B cell (primary cell): Measurements from ENCODE around the gene B9D1. TPM values are rescaled to one million over a fixed set of nuclear protein-coding genes. Genes with fewer than 3 reads are reported as not detected.

Experiments
- ATAC-seq: fragments of 200-7000 bp; cut with Tn5 transposase; one replicate; pipeline ENCODE4 v1.10.0; 2021; ENCODE audit warnings: low read depth, mild to moderate bottlenecking, moderate number of reproducible peaks, moderate library complexity
- CTCF ChIA-PET: fragments of 350-600 bp; sonication (Branson Sonifier 250); formaldehyde crosslinking; loops from one replicate; lab custom pipeline; 2021; ENCODE audit warnings: antibody characterized with exemption, inconsistent platforms; lab: Charles Lee
- POLR2A ChIA-PET: fragments of 350-600 bp; sonication (Branson Sonifier 250); formaldehyde crosslinking; loops from one replicate; lab custom pipeline; 2021; ENCODE audit warnings: antibody characterized with exemption; lab: Charles Lee
- DNase-seq: peaks from one replicate; pipeline ENCODE4 v3.0.0; 2013
- H2AFZ ChIP-seq: 2 replicates; pipeline ENCODE4 v1.6.1; 2012; ENCODE audit warnings: mild to moderate bottlenecking, low read depth, low read length; ENCODE audit not compliant: insufficient read depth, poor library complexity, severe bottlenecking
- H3K27ac ChIP-seq, 2 donors: 1 replicate in 1 of 2; 2 replicates in 1 of 2; pipeline ENCODE4 v1.5.1; 2012 to 2013; ENCODE audit warnings: low read length in 2 of 2, mild to moderate bottlenecking in 2 of 2, moderate library complexity in 1 of 2
- H3K27me3 ChIP-seq, 4 experiments: fragments of 200-600 bp in 1 of 4; sonication (generic) in 1 of 4; replicated peaks in 1 of 4; 1 replicate in 2 of 4; 2 replicates in 2 of 4; pipeline versions ENCODE4 v1.6.1 to v1.7.0; 2013 to 2016; ENCODE audit warnings: low read length in 3 of 4, mild to moderate bottlenecking in 2 of 4, mixed read lengths in 1 of 4, moderate library complexity in 1 of 4; ENCODE audit not compliant: insufficient read depth in 4 of 4, control insufficient read depth in 3 of 4; ENCODE audit errors: control extremely low read depth in 1 of 4
- H3K36me3 ChIP-seq, 2 experiments: replicated peaks in 1 of 2; 1 replicate in 1 of 2; 2 replicates in 1 of 2; pipeline versions ENCODE4 v1.6.1 to v1.7.1; 2013; ENCODE audit warnings: low read length in 1 of 2; ENCODE audit not compliant: insufficient read depth in 2 of 2, control insufficient read depth in 1 of 2; ENCODE audit errors: control extremely low read depth in 1 of 2, extremely low read depth in 1 of 2
- H3K4me1 ChIP-seq, 2 donors: fragments of 200-600 bp in 1 of 2; sonication (generic) in 1 of 2; 1 replicate in 1 of 2; 2 replicates in 1 of 2; pipeline versions ENCODE4 v1.5.1 to v1.6.1; 2013 to 2017; ENCODE audit warnings: low read length in 2 of 2; ENCODE audit not compliant: control insufficient read depth in 2 of 2, insufficient read depth in 2 of 2
- H3K4me2 ChIP-seq: replicated peaks from 2 replicates; pipeline ENCODE3; 2012; ENCODE audit warnings: mild to moderate bottlenecking, low read depth, low read length; ENCODE audit not compliant: poor library complexity, severe bottlenecking
- H3K4me3 ChIP-seq, 5 experiments: fragments of 200-600 bp in 1 of 5; sonication (generic) in 1 of 5; 1 replicate in 3 of 5; 2 replicates in 2 of 5; pipeline versions ENCODE4 v1.5.1 to v1.7.0; 2011 to 2016; ENCODE audit warnings: low read length in 4 of 5, mild to moderate bottlenecking in 4 of 5, low read depth in 2 of 5, control low read depth in 1 of 5, moderate library complexity in 1 of 5; ENCODE audit not compliant: insufficient read depth in 1 of 5; ENCODE audit errors: control extremely low read depth in 1 of 5, extremely low read depth in 1 of 5
- H3K79me2 ChIP-seq: fragments of 200-600 bp; sonication (generic); one replicate; pipeline ENCODE4 v1.6.0; 2016; ENCODE audit warnings: low read length; ENCODE audit not compliant: control insufficient read depth, insufficient read depth
- H3K9ac ChIP-seq: fragments of 200-600 bp; sonication (generic); 2 replicates; pipeline ENCODE4 v1.6.1; 2017; ENCODE audit warnings: mild to moderate bottlenecking, low read length, moderate library complexity
- H3K9me3 ChIP-seq, 3 donors: one replicate each; pipeline versions ENCODE4 v1.6.1 to v1.7.1; 2013; ENCODE audit warnings: low read length in 2 of 3; ENCODE audit not compliant: control insufficient read depth in 2 of 3, insufficient read depth in 1 of 3; ENCODE audit errors: control extremely low read depth in 1 of 3
- H4K20me1 ChIP-seq: 2 replicates; pipeline ENCODE4 v1.6.0; 2012; ENCODE audit warnings: mild to moderate bottlenecking, low read length; ENCODE audit not compliant: insufficient read depth, control insufficient read depth, poor library complexity, severe bottlenecking
- H3K27ac Mint-ChIP-seq: one replicate; pipeline ENCODE4 v1.8.0; 2021; ENCODE audit warnings: mixed read lengths
- H3K27me3 Mint-ChIP-seq: one replicate; pipeline ENCODE4 v1.8.0; 2021; ENCODE audit warnings: mixed read lengths
- H3K4me1 Mint-ChIP-seq: one replicate; pipeline ENCODE4 v1.8.0; 2021; ENCODE audit warnings: mixed read lengths
- H3K4me3 Mint-ChIP-seq: one replicate; pipeline ENCODE4 v1.8.0; 2021; ENCODE audit warnings: mixed read lengths
- H3K9me3 Mint-ChIP-seq: one replicate; pipeline ENCODE4 v1.8.0; 2022; ENCODE audit warnings: mixed read lengths; ENCODE audit not compliant: insufficient read depth
- EZH2 ChIP-seq: IDR thresholded peaks from 2 replicates; pipeline ENCODE4 v1.6.1; 2012; ENCODE audit warnings: borderline replicate concordance, low read depth, mild to moderate bottlenecking, moderate library complexity, low read length; ENCODE audit not compliant: insufficient read depth, poor library complexity, severe bottlenecking
- WGBS: methylation state at CpG from one replicate; pipeline ENCODE4 v1.1.5; 2013; ENCODE audit warnings: missing lambda C conversion rate; ENCODE audit not compliant: insufficient coverage; 5-methylcytosine and 5-hydroxymethylcytosine counted together
- intact Hi-C: fragments of 100-400 bp; cut with micrococcal nuclease; formaldehyde crosslinking; loops from one replicate; pipeline ENCODE4 v1.10.0; 2022
- polyA plus RNA-seq: library from polyadenylated mRNA; depleted of rRNA; stranded (reverse); fragments of >200 nt; gene quantifications from 2 replicates; pipeline ENCODE4 v1.2.3, GENCODE V29; 2012
- total RNA-seq, 2 donors: library from RNA; stranded (reverse); fragments of 120-200 nt in 1 of 2; gene quantifications; 1 replicate in 1 of 2; 2 replicates in 1 of 2; pipeline versions ENCODE4 v1.2.3 to v1.2.4, GENCODE V29; 2013 to 2022
- TF ChIP-seq, protein P1 (sequence below): fragments of 200-600 bp; IDR thresholded peaks from one replicate; pipeline ENCODE4 v1.8.0; 2022; ENCODE audit warnings: antibody characterized with exemption, mild to moderate bottlenecking

B9D1 gene
- total and polyA plus RNA-seq, 2 donors (not counting 1 experiment from before 2014, with no cell fraction given): 2.5 to 6.9 TPM

GRCh38 chr17:19322129-19322505, 40.4 kb downstream of the B9D1 start:
- ChIA-PET CTCF (interaction anchor here (0.7 to 3.8 kb wide), 7 partner anchors 11 to 22 kb away, joined by 3 to 16 read pairs (median 3); no protein-coding TSS in a partner anchor), POLR2A (no interaction called here)
- H3K4me3 Mint-ChIP-seq: no peak overlapping the region
- TF ChIP-seq, protein P1, sequence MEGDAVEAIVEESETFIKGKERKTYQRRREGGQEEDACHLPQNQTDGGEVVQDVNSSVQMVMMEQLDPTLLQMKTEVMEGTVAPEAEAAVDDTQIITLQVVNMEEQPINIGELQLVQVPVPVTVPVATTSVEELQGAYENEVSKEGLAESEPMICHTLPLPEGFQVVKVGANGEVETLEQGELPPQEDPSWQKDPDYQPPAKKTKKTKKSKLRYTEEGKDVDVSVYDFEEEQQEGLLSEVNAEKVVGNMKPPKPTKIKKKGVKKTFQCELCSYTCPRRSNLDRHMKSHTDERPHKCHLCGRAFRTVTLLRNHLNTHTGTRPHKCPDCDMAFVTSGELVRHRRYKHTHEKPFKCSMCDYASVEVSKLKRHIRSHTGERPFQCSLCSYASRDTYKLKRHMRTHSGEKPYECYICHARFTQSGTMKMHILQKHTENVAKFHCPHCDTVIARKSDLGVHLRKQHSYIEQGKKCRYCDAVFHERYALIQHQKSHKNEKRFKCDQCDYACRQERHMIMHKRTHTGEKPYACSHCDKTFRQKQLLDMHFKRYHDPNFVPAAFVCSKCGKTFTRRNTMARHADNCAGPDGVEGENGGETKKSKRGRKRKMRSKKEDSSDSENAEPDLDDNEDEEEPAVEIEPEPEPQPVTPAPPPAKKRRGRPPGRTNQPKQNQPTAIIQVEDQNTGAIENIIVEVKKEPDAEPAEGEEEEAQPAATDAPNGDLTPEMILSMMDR: no peak
- TF ChIP-seq EZH2: no peak
- H3K4me3 ChIP-seq: no peak overlapping the region
- H4K20me1 ChIP-seq: no peaks in the 10 kb centered on the region
- no peak overlapping the region for H3K27ac Mint-ChIP-seq
- peaks cover 0 to 3% of the 10 kb centered on the region in 2 donors for H3K4me1 ChIP-seq
- H3K27ac ChIP-seq: no peak overlapping the region
- H3K79me2 ChIP-seq: no peaks in the 10 kb centered on the region
- WGBS: 77% methylated on average over 3 of the region's 5 CpGs
- no peak overlapping the region for H3K4me2 ChIP-seq
- peaks cover 4 to 10% (median 5%) of the 10 kb centered on the region in 3 donors for H3K9me3 ChIP-seq
- ATAC-seq (no peak), DNase-seq (no peak)
- H3K27me3 Mint-ChIP-seq: peaks cover 10% of the 10 kb centered on the region
- H3K9ac ChIP-seq: no peak overlapping the region
- peaks cover 5% of the 10 kb centered on the region for H3K4me1 Mint-ChIP-seq
- peaks cover 3% of the 10 kb centered on the region for H3K9me3 Mint-ChIP-seq
- intact Hi-C loops: no loop called here
- no peak overlapping the region for H2AFZ ChIP-seq
- H3K36me3 ChIP-seq: peaks cover 0 to 3% of the 10 kb centered on the region in 2 experiments
- peaks cover 0 to 14% (median 0%) of the 10 kb centered on the region in 4 experiments for H3K27me3 ChIP-seq

- Histone ChIP-seq H3K4me2 (no peak overlapping the region), H3K9ac (no peak overlapping the region), H3K27ac (no peak overlapping the region), H3K4me3 (no peak overlapping the region), H4K20me1 (no peaks in the 10 kb centered on the region), H3K4me1 (peaks cover 0 to 4% of the 10 kb centered on the region in 2 donors), H3K9me3 (peaks cover 4 to 10% (median 5%) of the 10 kb centered on the region in 3 donors), H3K36me3 (peaks cover 0 to 3% of the 10 kb centered on the region in 2 experiments), H2AFZ (no peak overlapping the region), H3K27me3 (peaks cover 0 to 14% (median 0%) of the 10 kb centered on the region in 4 experiments), H3K79me2 (no peaks in the 10 kb centered on the region)
- TF ChIP-seq, protein P1: no peak
- TF ChIP-seq EZH2: no peak
- H3K4me1 Mint-ChIP-seq: peaks cover 7% of the 10 kb centered on the region
- POLR2A ChIA-PET: no interaction called here
- CTCF ChIA-PET: interaction anchor here (0.8 to 3.8 kb wide), 5 partner anchors 11 to 126 kb away, joined by 3 to 16 read pairs (median 3); no protein-coding TSS in a partner anchor
- WGBS: 90% methylated on average over 9 of the region's 9 CpGs
- H3K27ac Mint-ChIP-seq: no peak overlapping the region
- H3K9me3 Mint-ChIP-seq: peaks cover 3% of the 10 kb centered on the region
- no peak for ATAC-seq
- DNase-seq: no peak
- H3K4me3 Mint-ChIP-seq: no peak overlapping the region
- peaks cover 10% of the 10 kb centered on the region for H3K27me3 Mint-ChIP-seq
- intact Hi-C loops: no loop called here
Measured at GRCh38 chr17:19321481-19322128, 40.9 kb downstream of the B9D1 start.
